ENCODE data around the gene RABL2B.

DNA sequence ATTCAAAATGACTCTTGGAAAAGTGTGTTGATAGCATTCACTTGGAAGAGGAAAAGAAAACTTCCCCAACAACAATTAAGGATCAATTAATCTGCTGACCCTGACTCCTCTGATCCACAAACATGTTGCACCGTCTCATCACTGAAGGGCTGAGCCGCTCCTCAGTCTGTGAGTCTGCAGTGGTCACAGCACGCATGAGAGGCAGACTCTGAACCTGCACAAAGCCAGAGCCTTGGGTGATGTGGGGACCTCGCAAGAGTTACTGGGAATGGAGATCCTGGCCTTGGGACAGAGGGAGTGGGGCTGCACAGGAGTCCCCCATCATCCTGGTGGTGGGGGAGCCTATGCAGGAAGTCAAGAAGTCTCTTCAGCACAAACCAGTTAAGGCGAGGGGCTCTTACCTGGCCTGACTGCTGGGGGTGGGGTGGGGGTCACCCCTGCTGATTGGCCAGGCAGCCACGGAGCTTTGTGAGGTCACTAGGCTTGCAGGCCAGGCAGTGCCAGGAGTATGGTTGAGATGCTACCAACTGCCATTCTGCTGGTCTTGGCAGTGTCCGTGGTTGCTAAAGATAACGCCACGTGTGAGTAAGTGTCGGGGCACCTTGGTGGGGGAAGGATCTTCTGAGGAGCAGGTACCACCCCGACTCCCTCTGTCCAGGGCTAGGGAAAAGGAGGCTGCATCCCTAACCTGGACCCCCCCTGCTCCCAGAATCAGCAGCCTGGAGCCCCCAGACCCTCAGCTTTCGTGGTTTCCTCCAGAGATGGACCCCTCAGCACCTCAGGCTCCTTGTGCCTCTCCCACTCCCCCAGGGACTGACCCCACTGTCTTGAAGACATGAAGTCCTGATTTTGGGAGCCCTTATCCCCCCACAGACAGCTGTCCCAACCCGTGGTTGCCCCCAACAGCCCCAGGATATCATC, 45.4 kb downstream of the RABL2B start, which contains the start of gene ACR:
- TF ChIP-seq, protein P1, sequence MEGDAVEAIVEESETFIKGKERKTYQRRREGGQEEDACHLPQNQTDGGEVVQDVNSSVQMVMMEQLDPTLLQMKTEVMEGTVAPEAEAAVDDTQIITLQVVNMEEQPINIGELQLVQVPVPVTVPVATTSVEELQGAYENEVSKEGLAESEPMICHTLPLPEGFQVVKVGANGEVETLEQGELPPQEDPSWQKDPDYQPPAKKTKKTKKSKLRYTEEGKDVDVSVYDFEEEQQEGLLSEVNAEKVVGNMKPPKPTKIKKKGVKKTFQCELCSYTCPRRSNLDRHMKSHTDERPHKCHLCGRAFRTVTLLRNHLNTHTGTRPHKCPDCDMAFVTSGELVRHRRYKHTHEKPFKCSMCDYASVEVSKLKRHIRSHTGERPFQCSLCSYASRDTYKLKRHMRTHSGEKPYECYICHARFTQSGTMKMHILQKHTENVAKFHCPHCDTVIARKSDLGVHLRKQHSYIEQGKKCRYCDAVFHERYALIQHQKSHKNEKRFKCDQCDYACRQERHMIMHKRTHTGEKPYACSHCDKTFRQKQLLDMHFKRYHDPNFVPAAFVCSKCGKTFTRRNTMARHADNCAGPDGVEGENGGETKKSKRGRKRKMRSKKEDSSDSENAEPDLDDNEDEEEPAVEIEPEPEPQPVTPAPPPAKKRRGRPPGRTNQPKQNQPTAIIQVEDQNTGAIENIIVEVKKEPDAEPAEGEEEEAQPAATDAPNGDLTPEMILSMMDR (IDR thresholded peaks at IDR 0.05; ENCODE audit: low read length), result no peak
- TF ChIP-seq EZH2phosphoT487 (IDR thresholded peaks at IDR 0.05; ENCODE audit: low read length), result no peak
